SU-DHL-6 (cell line): ENCODE measurements around the gene ZNF519.
"Not testable (repeated sequence)": the region's sequence is repeated elsewhere in the genome, so short reads cannot be mapped to it uniquely, and the experiment has no call there.

ENCODE experiments used
- CTCF ChIP-seq: fragments of 200-600 bp; sonication (generic); IDR thresholded peaks from one replicate; pipeline ENCODE4 v1.5.1; 2017; ENCODE audit warnings: antibody characterized with exemption, mild to moderate bottlenecking, low read length, moderate library complexity; ENCODE audit not compliant: insufficient read depth, poor library complexity, severe bottlenecking
- EZH2phosphoT487 ChIP-seq: fragments of 200-600 bp; sonication (generic), shearing (Covaris generic); conservative IDR thresholded peaks from 2 replicates; pipeline ENCODE4 v1.6.1; 2018; ENCODE audit warnings: mild to moderate bottlenecking, antibody characterized with exemption, low read length, moderate library complexity, mixed read lengths

- TF ChIP-seq CTCF, EZH2phosphoT487: not testable (repeated sequence)
Observed at GRCh38 chr18:14137971-14138370, 5.7 kb upstream of the ZNF519 start.
